ENCODE results near the gene LEO1. TPM values are rescaled to one million over a fixed set of nuclear protein-coding genes. Genes with fewer than 3 reads are reported as not detected.

The LEO1 gene
- total and polyA plus RNA-seq, 2 donors (not counting 1 experiment from before 2014, with no cell fraction given): 1.9 to 19.1 TPM

- H2AFZ ChIP-seq (ENCODE audit: insufficient read depth, low read depth, low read length, poor library complexity, severe bottlenecking): peak overlapping the region; percentile 64
- H3K4me3 Mint-ChIP-seq: peak overlapping the region; percentile 17
- ATAC-seq (ENCODE audit: low read depth) (peak; percentile 87), DNase-seq (peak; percentile 72)
- H3K4me1 ChIP-seq (ENCODE audit: control insufficient read depth in 2 of 2, insufficient read depth in 2 of 2, low read length in 2 of 2): peaks cover 6 to 8% of the 10 kb centered on the region in 2 donors
- H3K4me3 ChIP-seq (ENCODE audit: control extremely low read depth in 1 of 5, extremely low read depth in 1 of 5, insufficient read depth in 1 of 5, low read depth in 2 of 5, low read length in 4 of 5): no peak overlapping the region
- peak overlapping the region; percentile 5 for H3K9ac ChIP-seq (ENCODE audit: low read length)
- H3K36me3 ChIP-seq (replicated peaks in 1 of 2; ENCODE audit: control extremely low read depth in 1 of 2, control insufficient read depth in 1 of 2, extremely low read depth in 1 of 2, insufficient read depth in 2 of 2, low read length in 1 of 2): no peaks in the 10 kb centered on the region
- CTCF ChIA-PET: interaction anchor here (0.7 to 3.4 kb wide), 2 partner anchors 97 to 359 kb away, joined by 4 to 25 read pairs; no protein-coding TSS in a partner anchor
- intact Hi-C loops (cut with micrococcal nuclease): loop anchor here (1.0 to 5.0 kb wide), 4 partner anchors 64 to 245 kb away; no protein-coding TSS in a partner anchor
- H3K27ac Mint-ChIP-seq: no peak overlapping the region
- no peaks in the 10 kb centered on the region for H3K9me3 ChIP-seq (ENCODE audit: control extremely low read depth in 1 of 3, control insufficient read depth in 2 of 3, insufficient read depth in 1 of 3, low read length in 2 of 3)
- 0% methylated on average over 6 of the region's 7 CpGs for WGBS (ENCODE audit: insufficient coverage)
- no peaks in the 10 kb centered on the region for H3K27me3 ChIP-seq (replicated peaks in 1 of 4; ENCODE audit: control extremely low read depth in 1 of 4, control insufficient read depth in 3 of 4, insufficient read depth in 4 of 4, low read length in 3 of 4)
- POLR2A ChIA-PET: interaction anchor here (0.8 kb wide), 1 partner anchor 10 kb away, joined by 6 read pairs; no protein-coding TSS in a partner anchor
- H3K4me1 Mint-ChIP-seq: peaks cover 9% of the 10 kb centered on the region
- no peaks in the 10 kb centered on the region for H4K20me1 ChIP-seq (ENCODE audit: control insufficient read depth, insufficient read depth, low read length, poor library complexity, severe bottlenecking)
- no peaks in the 10 kb centered on the region for H3K79me2 ChIP-seq (ENCODE audit: control insufficient read depth, insufficient read depth, low read length)
- TF ChIP-seq CTCF (IDR thresholded peaks at IDR 0.05) (peak; percentile 76), EZH2 (IDR thresholded peaks at IDR 0.05; ENCODE audit: borderline replicate concordance, insufficient read depth, low read depth, low read length, poor library complexity, severe bottlenecking) (no peak)
- no peak overlapping the region for H3K27ac ChIP-seq (ENCODE audit: low read length in 2 of 2)
- peak overlapping the region; percentile 47 for H3K4me2 ChIP-seq (replicated peaks; ENCODE audit: low read depth, low read length, poor library complexity, severe bottlenecking)
- no peaks in the 10 kb centered on the region for H3K9me3 Mint-ChIP-seq (ENCODE audit: insufficient read depth)
- H3K27me3 Mint-ChIP-seq: no peaks in the 10 kb centered on the region
Measured at GRCh38 chr15:51982013-51982769, 10.6 kb upstream of the LEO1 start.

- Mint-ChIP-seq H3K4me1 (peaks cover 22% of the 10 kb centered on the region), H3K27me3 (no peaks in the 10 kb centered on the region), H3K4me3 (no peak overlapping the region), H3K27ac (no peak overlapping the region), H3K9me3 (ENCODE audit: insufficient read depth) (no peaks in the 10 kb centered on the region)
- no peak for ATAC-seq (ENCODE audit: low read depth)
- intact Hi-C loops (cut with micrococcal nuclease): no loop called here
- CTCF ChIA-PET: no interaction called here
- Histone ChIP-seq H3K27ac (ENCODE audit: low read length in 2 of 2) (no peak overlapping the region), H3K36me3 (replicated peaks in 1 of 2; ENCODE audit: control extremely low read depth in 1 of 2, control insufficient read depth in 1 of 2, extremely low read depth in 1 of 2, insufficient read depth in 2 of 2, low read length in 1 of 2) (no peaks in the 10 kb centered on the region), H3K9me3 (ENCODE audit: control extremely low read depth in 1 of 3, control insufficient read depth in 2 of 3, insufficient read depth in 1 of 3, low read length in 2 of 3) (peaks cover 0 to 3% (median 0%) of the 10 kb centered on the region in 3 donors), H2AFZ (ENCODE audit: insufficient read depth, low read depth, low read length, poor library complexity, severe bottlenecking) (no peak overlapping the region), H3K4me2 (replicated peaks; ENCODE audit: low read depth, low read length, poor library complexity, severe bottlenecking) (no peak overlapping the region), H4K20me1 (ENCODE audit: control insufficient read depth, insufficient read depth, low read length, poor library complexity, severe bottlenecking) (no peaks in the 10 kb centered on the region), H3K79me2 (ENCODE audit: control insufficient read depth, insufficient read depth, low read length) (peaks cover 22% of the 10 kb centered on the region), H3K9ac (ENCODE audit: low read length) (no peak overlapping the region), H3K27me3 (replicated peaks in 1 of 4; ENCODE audit: control extremely low read depth in 1 of 4, control insufficient read depth in 3 of 4, insufficient read depth in 4 of 4, low read length in 3 of 4) (no peaks in the 10 kb centered on the region), H3K4me3 (ENCODE audit: control extremely low read depth in 1 of 5, extremely low read depth in 1 of 5, insufficient read depth in 1 of 5, low read depth in 2 of 5, low read length in 4 of 5) (no peak overlapping the region), H3K4me1 (ENCODE audit: control insufficient read depth in 2 of 2, insufficient read depth in 2 of 2, low read length in 2 of 2) (peaks cover 7 to 14% of the 10 kb centered on the region in 2 donors)
- TF ChIP-seq EZH2 (IDR thresholded peaks at IDR 0.05; ENCODE audit: borderline replicate concordance, insufficient read depth, low read depth, low read length, poor library complexity, severe bottlenecking): no peak
- TF ChIP-seq CTCF (IDR thresholded peaks at IDR 0.05): no peak
- no peak for DNase-seq
- 100% methylated on average over 2 of the region's 4 CpGs for WGBS (ENCODE audit: insufficient coverage)
- POLR2A ChIA-PET: no interaction called here
Measured at GRCh38 chr15:51973775-51974174, 2.2 kb upstream of the LEO1 start.
